PFSK-1 (cell line): ENCODE results near the gene ADAMTSL1.

ENCODE experiments used
- FOXP2 ChIP-seq: optimal IDR thresholded peaks from 2 replicates; pipeline ENCODE3; 2011; ENCODE audit warnings: borderline replicate concordance, control low read depth, inconsistent platforms; ENCODE audit not compliant: insufficient read depth; ENCODE audit errors: extremely low read length, extremely low read depth
- POLR2AphosphoS5 ChIP-seq: IDR thresholded peaks from 2 replicates; pipeline ENCODE4 v1.6.1; 2012; ENCODE audit warnings: low read depth, mild to moderate bottlenecking, control low read depth, low read length, moderate library complexity
- REST ChIP-seq, 2 experiments: IDR thresholded peaks; 2 replicates each; pipeline versions ENCODE4 v1.6.1 to v1.8.0; 2011 to 2012; ENCODE audit warnings: low read depth in 2 of 2, low read length in 2 of 2, control low read depth in 1 of 2, inconsistent platforms in 1 of 2, mild to moderate bottlenecking in 1 of 2, moderate library complexity in 1 of 2; ENCODE audit not compliant: insufficient read depth in 1 of 2
- SIN3A ChIP-seq: IDR thresholded peaks from 2 replicates; pipeline ENCODE4 v1.6.1; 2012; ENCODE audit warnings: mild to moderate bottlenecking, low read length, moderate library complexity, borderline replicate concordance; ENCODE audit not compliant: insufficient read depth
- TAF1 ChIP-seq: IDR thresholded peaks from 2 replicates; pipeline ENCODE4 v1.6.1; 2012; ENCODE audit warnings: low read length, control low read depth, borderline replicate concordance; ENCODE audit not compliant: insufficient read depth

Gene ADAMTSL1

GRCh38 chr9:18720691-18721090 is 246.7 kb downstream of the ADAMTSL1 start:
- TF ChIP-seq FOXP2: no peak
- no peak for TF ChIP-seq TAF1
- no peak for TF ChIP-seq SIN3A
- no peak for TF ChIP-seq REST (IDR thresholded peaks at IDR 0.05; ENCODE audit: insufficient read depth in 1 of 2, low read depth in 2 of 2, low read length in 2 of 2)
- TF ChIP-seq POLR2AphosphoS5: no peak

GRCh38 chr9:18721267-18721994 is 247.5 kb downstream of the ADAMTSL1 start:
- TF ChIP-seq REST (IDR thresholded peaks at IDR 0.05; ENCODE audit: insufficient read depth in 1 of 2, low read depth in 2 of 2, low read length in 2 of 2) (no peak), SIN3A (no peak), POLR2AphosphoS5 (no peak), FOXP2 (no peak), TAF1 (no peak)

- TF ChIP-seq REST (IDR thresholded peaks at IDR 0.05; ENCODE audit: insufficient read depth in 1 of 2, low read depth in 2 of 2, low read length in 2 of 2) (no peak), FOXP2 (no peak), POLR2AphosphoS5 (no peak), SIN3A (no peak), TAF1 (no peak)
These were observed 248.0 kb downstream of the ADAMTSL1 start for GRCh38 chr9:18721995-18722310.

- no peak for TF ChIP-seq POLR2AphosphoS5
- TF ChIP-seq REST (IDR thresholded peaks at IDR 0.05; ENCODE audit: insufficient read depth in 1 of 2, low read depth in 2 of 2, low read length in 2 of 2): no peak
- TF ChIP-seq FOXP2: no peak
- TF ChIP-seq SIN3A: no peak
- TF ChIP-seq TAF1: no peak
These were observed 248.9 kb downstream of the ADAMTSL1 start for GRCh38 chr9:18722882-18723281.

GRCh38 chr9:18723366-18723765 is 249.4 kb downstream of the ADAMTSL1 start:
- TF ChIP-seq REST (IDR thresholded peaks at IDR 0.05; ENCODE audit: insufficient read depth in 1 of 2, low read depth in 2 of 2, low read length in 2 of 2) (no peak), POLR2AphosphoS5 (no peak)
